HepG2 (cell line): Measurements from ENCODE around the gene CST3. TPM values are rescaled to one million over a fixed set of nuclear protein-coding genes. Genes with fewer than 3 reads are reported as not detected.

Experiments
- FOXK1 ChIP-seq: sonication (generic); formaldehyde crosslinking; IDR thresholded peaks from 2 replicates; pipeline ENCODE4 v1.4.0; 2020; ENCODE audit warnings: low read depth, missing genetic modification reagents, borderline replicate concordance
- GATAD1 ChIP-seq: IDR thresholded peaks from 2 replicates; pipeline ENCODE4 v1.6.1; 2016; ENCODE audit warnings: missing genetic modification reagents, missing compliant biosample characterization
- ISX ChIP-seq: sonication (generic); formaldehyde crosslinking; conservative IDR thresholded peaks from 2 replicates; pipeline ENCODE4 v1.5.0; 2020; ENCODE audit warnings: missing genetic modification reagents
- MEF2D ChIP-seq: sonication (generic); formaldehyde crosslinking; IDR thresholded peaks from 2 replicates; pipeline ENCODE4 v1.5.1; 2020; ENCODE audit warnings: mild to moderate bottlenecking, missing genetic modification reagents
- SMYD3 ChIP-seq: sonication (generic); formaldehyde crosslinking; IDR thresholded peaks from 2 replicates; pipeline ENCODE4 v1.8.1; 2023; ENCODE audit warnings: mild to moderate bottlenecking, missing genetic modification reagents
- ZNF644 ChIP-seq: IDR thresholded peaks from 2 replicates; pipeline ENCODE4 v1.6.1; 2016; ENCODE audit warnings: low read depth
- polyA plus RNA-seq, 8 experiments: library from polyadenylated mRNA; depleted of rRNA in 3 of 8; stranded (reverse) in 7 of 8; unstranded in 1 of 8; fragments of >200 nt; fragmentation: Illumina TruSeq in 4 of 8; extraction: Trizol in 4 of 8; gene quantifications; 2 replicates each; pipeline versions ENCODE4 v1.2.1 to v1.2.3, GENCODE V29; 2011 to 2016; ENCODE audit warnings: low read depth in 4 of 8, missing spikeins in 1 of 8, mixed read lengths in 1 of 8; ENCODE audit not compliant: insufficient read depth in 1 of 8
- total RNA-seq, 5 experiments: library from RNA; depleted of rRNA; stranded (reverse); fragments of >200 nt; fragmentation: Illumina TruSeq; extraction: Trizol; gene quantifications; 2 replicates each; pipeline ENCODE4 v1.2.3, GENCODE V29; 2016; ENCODE audit warnings: low read depth in 1 of 5
- TF ChIP-seq, protein P1 (sequence below), 2 experiments: sonication (generic) in 1 of 2; formaldehyde crosslinking in 1 of 2; IDR thresholded peaks; 2 replicates each; pipeline versions ENCODE4 v1.4.0 to v1.6.1; 2018 to 2020; ENCODE audit warnings: missing genetic modification reagents in 2 of 2, borderline replicate concordance in 1 of 2, low read depth in 1 of 2, mild to moderate bottlenecking in 1 of 2, missing biosample characterization in 1 of 2
- TF ChIP-seq, protein P2 (sequence below): sonication (generic); formaldehyde crosslinking; IDR thresholded peaks from 2 replicates; pipeline ENCODE4 v1.8.1; 2023; ENCODE audit warnings: mild to moderate bottlenecking, moderate library complexity, missing genetic modification reagents
- TF ChIP-seq, protein P3 (sequence below): IDR thresholded peaks from 2 replicates; pipeline ENCODE4 v1.6.1; 2016; ENCODE audit warnings: low read depth
- TF ChIP-seq, protein P4 (sequence below): sonication (generic); formaldehyde crosslinking; IDR thresholded peaks from 2 replicates; pipeline ENCODE4 v1.8.0; 2022; ENCODE audit warnings: missing genetic modification reagents, mild to moderate bottlenecking, moderate library complexity, borderline replicate concordance
- TF ChIP-seq, protein P5 (sequence below): sonication (generic); formaldehyde crosslinking; IDR thresholded peaks from 2 replicates; pipeline ENCODE4 v1.8.1; 2023; ENCODE audit warnings: missing genetic modification reagents, inconsistent platforms, borderline replicate concordance
- TF ChIP-seq, protein P6 (sequence below): sonication (generic); formaldehyde crosslinking; IDR thresholded peaks from 2 replicates; pipeline ENCODE4 v1.4.0; 2020; ENCODE audit warnings: mild to moderate bottlenecking, missing genetic modification reagents
- TF ChIP-seq, protein P7 (sequence below): sonication (generic); formaldehyde crosslinking; IDR thresholded peaks from 2 replicates; pipeline ENCODE4 v1.9.0; 2021; ENCODE audit warnings: missing genetic modification reagents, borderline replicate concordance

CST3 gene
- total and polyA plus RNA-seq, 2 of the 13 experiments (the other 11 are each of a cell fraction or from before 2014, with no cell fraction given): 690 to 1,005 TPM

DNA sequence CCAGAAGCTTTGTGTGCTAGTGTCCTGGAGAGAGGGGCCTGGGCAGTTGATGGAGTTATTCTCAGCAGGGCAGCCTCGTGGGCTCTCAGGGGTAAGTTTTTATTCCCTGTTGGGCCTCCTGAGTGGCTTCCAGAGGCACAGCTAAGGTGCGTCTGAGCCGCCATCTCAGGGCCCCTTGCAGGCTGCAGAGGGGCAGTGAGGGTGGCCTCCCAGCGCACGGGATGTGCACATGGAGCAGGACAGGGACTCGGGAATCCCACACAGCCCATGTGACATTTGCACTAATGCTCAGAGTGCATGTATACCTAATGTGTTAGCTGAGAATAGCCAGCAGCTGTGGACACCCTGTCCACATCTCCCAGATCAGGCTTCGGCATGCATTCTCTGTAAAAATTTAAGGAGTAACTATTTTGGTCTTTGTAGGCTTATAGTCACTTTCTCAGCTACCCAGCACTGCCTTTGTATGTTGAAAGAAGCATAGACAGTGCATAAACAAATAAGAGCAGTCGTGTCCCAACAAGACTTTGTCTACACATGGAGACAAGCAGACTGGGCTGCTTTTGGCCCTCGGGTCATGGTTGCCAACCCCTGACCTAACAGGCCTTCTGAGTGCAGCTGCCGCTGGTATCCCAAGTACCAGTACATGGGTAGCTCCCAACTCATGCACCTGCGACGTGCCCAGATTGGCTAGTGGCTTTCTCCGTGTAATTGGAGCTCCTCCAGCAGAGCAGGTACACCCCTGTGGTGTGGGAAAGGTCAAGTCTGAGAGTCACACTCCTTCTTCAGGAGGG lies 50.8 kb downstream of the CST3 start (continued):
- TF ChIP-seq, protein P1, sequence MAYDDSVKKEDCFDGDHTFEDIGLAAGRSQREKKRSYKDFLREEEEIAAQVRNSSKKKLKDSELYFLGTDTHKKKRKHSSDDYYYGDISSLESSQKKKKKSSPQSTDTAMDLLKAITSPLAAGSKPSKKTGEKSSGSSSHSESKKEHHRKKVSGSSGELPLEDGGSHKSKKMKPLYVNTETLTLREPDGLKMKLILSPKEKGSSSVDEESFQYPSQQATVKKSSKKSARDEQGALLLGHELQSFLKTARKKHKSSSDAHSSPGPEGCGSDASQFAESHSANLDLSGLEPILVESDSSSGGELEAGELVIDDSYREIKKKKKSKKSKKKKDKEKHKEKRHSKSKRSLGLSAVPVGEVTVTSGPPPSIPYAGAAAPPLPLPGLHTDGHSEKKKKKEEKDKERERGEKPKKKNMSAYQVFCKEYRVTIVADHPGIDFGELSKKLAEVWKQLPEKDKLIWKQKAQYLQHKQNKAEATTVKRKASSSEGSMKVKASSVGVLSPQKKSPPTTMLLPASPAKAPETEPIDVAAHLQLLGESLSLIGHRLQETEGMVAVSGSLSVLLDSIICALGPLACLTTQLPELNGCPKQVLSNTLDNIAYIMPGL (CRISPR knock-in tag; IDR thresholded peaks at IDR 0.05; ENCODE audit: borderline replicate concordance in 1 of 2, low read depth in 1 of 2): 0 out of 4 replicates have a peak, but pooled peaks have one; percentile 15 to 54
- TF ChIP-seq, protein P2, sequence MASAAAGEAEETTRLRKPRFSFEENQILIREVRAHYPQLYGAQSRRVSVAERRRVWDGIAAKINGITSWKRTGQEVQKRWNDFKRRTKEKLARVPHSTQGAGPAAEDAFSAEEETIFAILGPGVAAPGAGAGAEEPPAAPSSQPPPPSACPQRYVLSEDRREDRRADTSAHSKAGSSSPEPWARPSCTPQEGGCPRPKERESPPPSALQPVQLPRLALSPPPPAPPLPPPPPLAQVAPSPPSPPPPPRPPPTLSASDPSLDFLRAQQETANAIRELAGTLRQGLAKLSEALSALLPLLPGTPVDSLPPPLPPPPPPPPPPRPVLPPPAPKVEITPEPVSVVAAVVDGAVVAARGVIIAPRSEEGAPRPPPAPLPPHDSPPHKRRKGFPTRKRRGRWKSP (CRISPR knock-in tag): no peak
- TF ChIP-seq, protein P3, sequence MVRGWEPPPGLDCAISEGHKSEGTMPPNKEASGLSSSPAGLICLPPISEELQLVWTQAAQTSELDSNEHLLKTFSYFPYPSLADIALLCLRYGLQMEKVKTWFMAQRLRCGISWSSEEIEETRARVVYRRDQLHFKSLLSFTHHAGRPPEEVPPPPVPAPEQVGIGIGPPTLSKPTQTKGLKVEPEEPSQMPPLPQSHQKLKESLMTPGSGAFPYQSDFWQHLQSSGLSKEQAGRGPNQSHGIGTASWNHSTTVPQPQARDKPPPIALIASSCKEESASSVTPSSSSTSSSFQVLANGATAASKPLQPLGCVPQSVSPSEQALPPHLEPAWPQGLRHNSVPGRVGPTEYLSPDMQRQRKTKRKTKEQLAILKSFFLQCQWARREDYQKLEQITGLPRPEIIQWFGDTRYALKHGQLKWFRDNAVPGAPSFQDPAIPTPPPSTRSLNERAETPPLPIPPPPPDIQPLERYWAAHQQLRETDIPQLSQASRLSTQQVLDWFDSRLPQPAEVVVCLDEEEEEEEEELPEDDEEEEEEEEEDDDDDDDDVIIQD (CRISPR knock-in tag): no peak
- TF ChIP-seq SMYD3 (CRISPR knock-in tag) (no peak), ZNF644 (peak; percentile 44; the same call in 1 of the 2 replicates), ISX (CRISPR knock-in tag) (peak; percentile 82; the same call in 1 of the 2 replicates), GATAD1 (CRISPR knock-in tag) (peak; percentile 46; the same call in 1 of the 2 replicates), FOXK1 (peak; percentile 52; the same call in 1 of the 2 replicates), MEF2D (CRISPR knock-in tag) (no peak)
- TF ChIP-seq, protein P4, sequence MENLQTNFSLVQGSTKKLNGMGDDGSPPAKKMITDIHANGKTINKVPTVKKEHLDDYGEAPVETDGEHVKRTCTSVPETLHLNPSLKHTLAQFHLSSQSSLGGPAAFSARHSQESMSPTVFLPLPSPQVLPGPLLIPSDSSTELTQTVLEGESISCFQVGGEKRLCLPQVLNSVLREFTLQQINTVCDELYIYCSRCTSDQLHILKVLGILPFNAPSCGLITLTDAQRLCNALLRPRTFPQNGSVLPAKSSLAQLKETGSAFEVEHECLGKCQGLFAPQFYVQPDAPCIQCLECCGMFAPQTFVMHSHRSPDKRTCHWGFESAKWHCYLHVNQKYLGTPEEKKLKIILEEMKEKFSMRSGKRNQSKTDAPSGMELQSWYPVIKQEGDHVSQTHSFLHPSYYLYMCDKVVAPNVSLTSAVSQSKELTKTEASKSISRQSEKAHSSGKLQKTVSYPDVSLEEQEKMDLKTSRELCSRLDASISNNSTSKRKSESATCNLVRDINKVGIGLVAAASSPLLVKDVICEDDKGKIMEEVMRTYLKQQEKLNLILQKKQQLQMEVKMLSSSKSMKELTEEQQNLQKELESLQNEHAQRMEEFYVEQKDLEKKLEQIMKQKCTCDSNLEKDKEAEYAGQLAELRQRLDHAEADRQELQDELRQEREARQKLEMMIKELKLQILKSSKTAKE: peak; percentile 1; the same call in 1 of the 2 replicates
- TF ChIP-seq, protein P5, sequence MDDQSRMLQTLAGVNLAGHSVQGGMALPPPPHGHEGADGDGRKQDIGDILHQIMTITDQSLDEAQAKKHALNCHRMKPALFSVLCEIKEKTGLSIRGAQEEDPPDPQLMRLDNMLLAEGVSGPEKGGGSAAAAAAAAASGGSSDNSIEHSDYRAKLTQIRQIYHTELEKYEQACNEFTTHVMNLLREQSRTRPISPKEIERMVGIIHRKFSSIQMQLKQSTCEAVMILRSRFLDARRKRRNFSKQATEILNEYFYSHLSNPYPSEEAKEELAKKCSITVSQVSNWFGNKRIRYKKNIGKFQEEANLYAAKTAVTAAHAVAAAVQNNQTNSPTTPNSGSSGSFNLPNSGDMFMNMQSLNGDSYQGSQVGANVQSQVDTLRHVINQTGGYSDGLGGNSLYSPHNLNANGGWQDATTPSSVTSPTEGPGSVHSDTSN (CRISPR knock-in tag): no peak
- TF ChIP-seq, protein P6, sequence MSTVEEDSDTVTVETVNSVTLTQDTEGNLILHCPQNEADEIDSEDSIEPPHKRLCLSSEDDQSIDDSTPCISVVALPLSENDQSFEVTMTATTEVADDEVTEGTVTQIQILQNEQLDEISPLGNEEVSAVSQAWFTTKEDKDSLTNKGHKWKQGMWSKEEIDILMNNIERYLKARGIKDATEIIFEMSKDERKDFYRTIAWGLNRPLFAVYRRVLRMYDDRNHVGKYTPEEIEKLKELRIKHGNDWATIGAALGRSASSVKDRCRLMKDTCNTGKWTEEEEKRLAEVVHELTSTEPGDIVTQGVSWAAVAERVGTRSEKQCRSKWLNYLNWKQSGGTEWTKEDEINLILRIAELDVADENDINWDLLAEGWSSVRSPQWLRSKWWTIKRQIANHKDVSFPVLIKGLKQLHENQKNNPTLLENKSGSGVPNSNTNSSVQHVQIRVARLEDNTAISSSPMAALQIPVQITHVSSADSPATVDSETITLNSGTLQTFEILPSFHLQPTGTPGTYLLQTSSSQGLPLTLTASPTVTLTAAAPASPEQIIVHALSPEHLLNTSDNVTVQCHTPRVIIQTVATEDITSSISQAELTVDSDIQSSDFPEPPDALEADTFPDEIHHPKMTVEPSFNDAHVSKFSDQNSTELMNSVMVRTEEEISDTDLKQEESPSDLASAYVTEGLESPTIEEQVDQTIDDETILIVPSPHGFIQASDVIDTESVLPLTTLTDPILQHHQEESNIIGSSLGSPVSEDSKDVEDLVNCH (CRISPR knock-in tag): no peak
- TF ChIP-seq, protein P7, sequence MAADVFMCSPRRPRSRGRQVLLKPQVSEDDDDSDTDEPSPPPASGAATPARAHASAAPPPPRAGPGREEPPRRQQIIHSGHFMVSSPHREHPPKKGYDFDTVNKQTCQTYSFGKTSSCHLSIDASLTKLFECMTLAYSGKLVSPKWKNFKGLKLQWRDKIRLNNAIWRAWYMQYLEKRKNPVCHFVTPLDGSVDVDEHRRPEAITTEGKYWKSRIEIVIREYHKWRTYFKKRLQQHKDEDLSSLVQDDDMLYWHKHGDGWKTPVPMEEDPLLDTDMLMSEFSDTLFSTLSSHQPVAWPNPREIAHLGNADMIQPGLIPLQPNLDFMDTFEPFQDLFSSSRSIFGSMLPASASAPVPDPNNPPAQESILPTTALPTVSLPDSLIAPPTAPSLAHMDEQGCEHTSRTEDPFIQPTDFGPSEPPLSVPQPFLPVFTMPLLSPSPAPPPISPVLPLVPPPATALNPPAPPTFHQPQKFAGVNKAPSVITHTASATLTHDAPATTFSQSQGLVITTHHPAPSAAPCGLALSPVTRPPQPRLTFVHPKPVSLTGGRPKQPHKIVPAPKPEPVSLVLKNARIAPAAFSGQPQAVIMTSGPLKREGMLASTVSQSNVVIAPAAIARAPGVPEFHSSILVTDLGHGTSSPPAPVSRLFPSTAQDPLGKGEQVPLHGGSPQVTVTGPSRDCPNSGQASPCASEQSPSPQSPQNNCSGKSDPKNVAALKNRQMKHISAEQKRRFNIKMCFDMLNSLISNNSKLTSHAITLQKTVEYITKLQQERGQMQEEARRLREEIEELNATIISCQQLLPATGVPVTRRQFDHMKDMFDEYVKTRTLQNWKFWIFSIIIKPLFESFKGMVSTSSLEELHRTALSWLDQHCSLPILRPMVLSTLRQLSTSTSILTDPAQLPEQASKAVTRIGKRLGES (CRISPR knock-in tag): peak; percentile 90; the same call in 1 of the 2 replicates
